SK-N-SH treated with all-trans-retinoic acid at 6 μM for 48 hours (cell line): Measurements from ENCODE around the gene NCAPG2.

ENCODE experiments used
- ATAC-seq: fragments of 200-7000 bp; cut with Tn5 transposase; 3 replicates; pipeline ENCODE4 v1.9.1; 2020; ENCODE audit warnings: mild to moderate bottlenecking, moderate library complexity
- ARNTL ChIP-seq: fragments of 450-650 bp; formaldehyde crosslinking; IDR thresholded peaks from 2 replicates; pipeline ENCODE4 v1.5.0; 2020; ENCODE audit warnings: low read depth, mild to moderate bottlenecking, moderate library complexity, borderline replicate concordance
- BACH2 ChIP-seq: fragments of 250-450 bp; sonication (Bioruptor Pico); IDR thresholded peaks from 2 replicates; pipeline ENCODE4 v1.9.0; 2021; ENCODE audit warnings: mild to moderate bottlenecking, borderline replicate concordance
- CREB5 ChIP-seq: fragments of 250-450 bp; sonication (Bioruptor Pico); IDR thresholded peaks from 2 replicates; pipeline ENCODE4 v1.5.1; 2020; ENCODE audit warnings: low read depth, mild to moderate bottlenecking, moderate library complexity
- CSDC2 ChIP-seq: fragments of 250-450 bp; sonication (Bioruptor Pico); IDR thresholded peaks from 2 replicates; pipeline ENCODE4 v1.5.0; 2020; ENCODE audit warnings: mild to moderate bottlenecking, moderate library complexity
- CSRNP3 ChIP-seq: fragments of 250-450 bp; sonication (Bioruptor Pico); IDR thresholded peaks from 2 replicates; pipeline ENCODE4 v1.5.1; 2021; ENCODE audit warnings: mild to moderate bottlenecking, moderate library complexity
- ESRRG ChIP-seq: fragments of 250-450 bp; sonication (Bioruptor Pico); IDR thresholded peaks from 2 replicates; pipeline ENCODE4 v1.6.1; 2021; ENCODE audit warnings: mild to moderate bottlenecking
- GLIS3 ChIP-seq: fragments of 250-450 bp; sonication (Bioruptor Pico); IDR thresholded peaks from 2 replicates; pipeline ENCODE4 v1.5.0; 2020; ENCODE audit warnings: mild to moderate bottlenecking, moderate library complexity
- ISL1 ChIP-seq: fragments of 250-450 bp; sonication (Bioruptor Pico); IDR thresholded peaks from 2 replicates; pipeline ENCODE4 v2.1.2; 2022; ENCODE audit warnings: mild to moderate bottlenecking, moderate library complexity
- OSR1 ChIP-seq: fragments of 250-450 bp; sonication (Bioruptor Pico); IDR thresholded peaks from 2 replicates; pipeline ENCODE4 v1.8.0; 2022; ENCODE audit warnings: moderate library complexity, mild to moderate bottlenecking, inconsistent platforms
- PATZ1 ChIP-seq: fragments of 250-450 bp; sonication (Bioruptor Pico); IDR thresholded peaks from 2 replicates; pipeline ENCODE4 v1.8.0; 2020; ENCODE audit warnings: mild to moderate bottlenecking, moderate library complexity, borderline replicate concordance
- PPARA ChIP-seq: fragments of 250-450 bp; sonication (Bioruptor Pico); IDR thresholded peaks from 2 replicates; pipeline ENCODE4 v1.5.0; 2020; ENCODE audit warnings: mild to moderate bottlenecking, borderline replicate concordance
- RARB ChIP-seq: fragments of 250-450 bp; sonication (Bioruptor Pico); IDR thresholded peaks from 2 replicates; pipeline ENCODE4 v1.8.0; 2021; ENCODE audit warnings: mild to moderate bottlenecking, moderate library complexity
- SNAI2 ChIP-seq: fragments of 250-450 bp; sonication (Bioruptor Pico); IDR thresholded peaks from 2 replicates; pipeline ENCODE4 v1.5.0; 2020; ENCODE audit warnings: mild to moderate bottlenecking, moderate library complexity
- TCF4 ChIP-seq: fragments of 250-450 bp; sonication (Bioruptor Pico); IDR thresholded peaks from 2 replicates; pipeline ENCODE4 v1.8.0; 2021; ENCODE audit warnings: mild to moderate bottlenecking, moderate library complexity, borderline replicate concordance
- TSHZ2 ChIP-seq: fragments of 250-450 bp; sonication (Bioruptor Pico); IDR thresholded peaks from 2 replicates; pipeline ENCODE4 v1.5.0; 2020; ENCODE audit warnings: mild to moderate bottlenecking, moderate library complexity
- ZFP3 ChIP-seq: fragments of 250-450 bp; sonication (Bioruptor Pico); IDR thresholded peaks from 2 replicates; pipeline ENCODE4 v1.5.0; 2020; ENCODE audit warnings: mild to moderate bottlenecking, moderate library complexity
- ZNF70 ChIP-seq: fragments of 450-650 bp; formaldehyde crosslinking; IDR thresholded peaks from 2 replicates; pipeline ENCODE4 v1.5.0; 2020; ENCODE audit warnings: mild to moderate bottlenecking, moderate library complexity

NCAPG2 gene

GRCh38 chr7:158687406-158687805 is 17.2 kb downstream of the NCAPG2 start:
- no peak for ATAC-seq
- TF ChIP-seq CSDC2 (CRISPR knock-in tag) (no peak), TSHZ2 (CRISPR knock-in tag) (no peak), CSRNP3 (no peak), SNAI2 (CRISPR knock-in tag) (no peak), RARB (CRISPR knock-in tag) (no peak), TCF4 (CRISPR knock-in tag) (no peak), GLIS3 (CRISPR knock-in tag) (no peak), PATZ1 (CRISPR knock-in tag) (no peak), ZNF70 (CRISPR knock-in tag) (no peak), ISL1 (CRISPR knock-in tag) (no peak), ESRRG (no peak)

- TF ChIP-seq ISL1 (CRISPR knock-in tag) = no peak
- no peak for TF ChIP-seq TSHZ2 (CRISPR knock-in tag)
- TF ChIP-seq PPARA (CRISPR knock-in tag) = no peak
- no peak for TF ChIP-seq RARB (CRISPR knock-in tag)
- TF ChIP-seq SNAI2 (CRISPR knock-in tag) = no peak
- no peak for TF ChIP-seq BACH2 (CRISPR knock-in tag)
- TF ChIP-seq ESRRG = no peak
- TF ChIP-seq GLIS3 (CRISPR knock-in tag) = no peak
- no peak for TF ChIP-seq PATZ1 (CRISPR knock-in tag)
- TF ChIP-seq ARNTL = no peak
- no peak for TF ChIP-seq ZFP3 (CRISPR knock-in tag)
- TF ChIP-seq OSR1 (CRISPR knock-in tag) = no peak
- TF ChIP-seq CREB5 = no peak
- no peak for TF ChIP-seq CSRNP3
- TF ChIP-seq, all 23 proteins: peak for 0
- no peak for ATAC-seq
These were observed 18.9 kb downstream of the NCAPG2 start for GRCh38 chr7:158685693-158686092.
